HEK293 (cell line): ENCODE measurements around the gene CCDC175.

Experiments used
- CTCF ChIP-seq: fragments of 450-650 bp; formaldehyde crosslinking; IDR thresholded peaks from 2 replicates; pipeline ENCODE4 v1.5.1; 2016; ENCODE audit warnings: missing biosample characterization, missing genetic modification characterization
- GLIS2 ChIP-seq: fragments of 450-650 bp; formaldehyde crosslinking; IDR thresholded peaks from 2 replicates; pipeline ENCODE4 v1.5.1; 2016; ENCODE audit warnings: missing biosample characterization, missing genetic modification characterization
- REST ChIP-seq: fragments of 450-650 bp; formaldehyde crosslinking; IDR thresholded peaks from 2 replicates; pipeline ENCODE4 v1.5.1; 2016; ENCODE audit warnings: missing biosample characterization, missing genetic modification characterization
- SALL2 ChIP-seq: fragments of 450-650 bp; formaldehyde crosslinking; IDR thresholded peaks from 2 replicates; pipeline ENCODE4 v1.5.0; 2017; ENCODE audit warnings: missing biosample characterization, mild to moderate bottlenecking, missing genetic modification characterization, borderline replicate concordance
- ZNF121 ChIP-seq: fragments of 450-650 bp; formaldehyde crosslinking; IDR thresholded peaks from 2 replicates; pipeline ENCODE4 v1.5.1; 2016; ENCODE audit warnings: missing biosample characterization, missing genetic modification characterization
- ZNF274 ChIP-seq, 2 experiments: fragments of 200-500 bp in 1 of 2; fragments of 450-650 bp in 1 of 2; sonication (Bioruptor generic) in 1 of 2; formaldehyde crosslinking in 1 of 2; IDR thresholded peaks; 2 replicates each; pipeline versions ENCODE4 v1.5.1 to v1.6.1; 2014 to 2016; ENCODE audit warnings: borderline replicate concordance in 1 of 2, inconsistent platforms in 1 of 2, low read length in 1 of 2, missing biosample characterization in 1 of 2, missing genetic modification characterization in 1 of 2
- ZNF350 ChIP-seq: fragments of 450-650 bp; formaldehyde crosslinking; IDR thresholded peaks from 2 replicates; pipeline ENCODE4 v1.5.0; 2017; ENCODE audit warnings: missing biosample characterization, mild to moderate bottlenecking, missing genetic modification characterization
- ZNF362 ChIP-seq: fragments of 450-650 bp; formaldehyde crosslinking; IDR thresholded peaks from 2 replicates; pipeline ENCODE4 v1.5.1; 2016; ENCODE audit warnings: missing biosample characterization, missing genetic modification characterization
- ZNF426 ChIP-seq: fragments of 450-650 bp; formaldehyde crosslinking; IDR thresholded peaks from 2 replicates; pipeline ENCODE4 v1.5.1; 2017; ENCODE audit warnings: missing biosample characterization, missing genetic modification characterization, mild to moderate bottlenecking, inconsistent platforms, moderate library complexity
- ZNF48 ChIP-seq: fragments of 450-650 bp; formaldehyde crosslinking; IDR thresholded peaks from 2 replicates; pipeline ENCODE4 v1.5.1; 2016; ENCODE audit warnings: missing biosample characterization, missing genetic modification characterization
- ZNF501 ChIP-seq: fragments of 450-650 bp; formaldehyde crosslinking; IDR thresholded peaks from 2 replicates; pipeline ENCODE4 v1.5.1; 2016; ENCODE audit warnings: missing biosample characterization, missing genetic modification characterization
- TF ChIP-seq, protein P1 (sequence below): fragments of 450-650 bp; formaldehyde crosslinking; IDR thresholded peaks from 2 replicates; pipeline ENCODE4 v1.5.1; 2017; ENCODE audit warnings: missing biosample characterization, mild to moderate bottlenecking, missing genetic modification characterization, moderate library complexity

DNA sequence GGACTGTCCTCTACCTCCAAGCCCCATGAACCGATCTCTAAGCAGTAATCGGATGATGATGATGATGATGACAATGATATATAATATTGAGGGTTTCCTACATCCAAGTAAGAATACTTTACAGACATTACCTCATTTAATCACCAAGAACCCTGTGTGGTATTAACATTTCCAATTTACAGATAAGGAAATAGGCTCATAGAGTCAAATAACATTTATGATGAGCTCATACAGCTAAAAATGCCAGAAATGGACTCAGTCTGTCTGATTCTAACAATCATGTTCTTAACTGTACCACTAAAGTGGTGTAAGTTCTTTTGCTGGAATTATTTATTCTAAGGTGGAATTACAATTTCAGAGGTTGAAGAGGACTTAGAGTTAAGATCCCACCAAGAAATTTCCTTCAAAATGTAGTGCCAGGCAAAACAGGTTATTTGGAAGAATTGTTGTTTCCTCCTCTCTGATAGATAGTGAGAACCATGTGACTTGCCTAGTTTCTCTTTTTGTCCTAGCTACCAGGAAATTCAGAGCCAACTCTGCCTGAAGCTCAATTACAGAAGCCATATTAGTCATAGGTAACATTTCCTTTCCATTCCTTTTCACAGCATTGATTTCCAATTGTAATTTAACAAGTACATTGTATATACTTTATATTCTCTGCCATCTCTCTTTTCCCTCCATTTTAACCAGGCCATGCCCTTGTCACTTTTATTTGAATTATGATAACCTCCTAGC, 23.8 kb upstream of the CCDC175 start:
- TF ChIP-seq ZNF501 (tag by site-specific recombination), result no peak
- no peak for TF ChIP-seq CTCF
- TF ChIP-seq ZNF121 (tag by site-specific recombination), result no peak
- no peak for TF ChIP-seq SALL2 (tag by site-specific recombination)
- no peak for TF ChIP-seq ZNF274 (IDR thresholded peaks at IDR 0.05; ENCODE audit: low read length)
- TF ChIP-seq ZNF274 (tag by site-specific recombination; IDR thresholded peaks at IDR 0.05; ENCODE audit: borderline replicate concordance), result no peak
- no peak for TF ChIP-seq ZNF48 (tag by site-specific recombination)
- TF ChIP-seq, protein P1, sequence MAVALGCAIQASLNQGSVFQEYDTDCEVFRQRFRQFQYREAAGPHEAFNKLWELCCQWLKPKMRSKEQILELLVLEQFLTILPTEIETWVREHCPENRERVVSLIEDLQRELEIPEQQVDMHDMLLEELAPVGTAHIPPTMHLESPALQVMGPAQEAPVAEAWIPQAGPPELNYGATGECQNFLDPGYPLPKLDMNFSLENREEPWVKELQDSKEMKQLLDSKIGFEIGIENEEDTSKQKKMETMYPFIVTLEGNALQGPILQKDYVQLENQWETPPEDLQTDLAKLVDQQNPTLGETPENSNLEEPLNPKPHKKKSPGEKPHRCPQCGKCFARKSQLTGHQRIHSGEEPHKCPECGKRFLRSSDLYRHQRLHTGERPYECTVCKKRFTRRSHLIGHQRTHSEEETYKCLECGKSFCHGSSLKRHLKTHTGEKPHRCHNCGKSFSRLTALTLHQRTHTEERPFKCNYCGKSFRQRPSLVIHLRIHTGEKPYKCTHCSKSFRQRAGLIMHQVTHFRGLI (tag by site-specific recombination), result no peak
- no peak for TF ChIP-seq REST (tag by site-specific recombination)
- TF ChIP-seq ZNF362, result no peak
- TF ChIP-seq ZNF426 (tag by site-specific recombination), result no peak
- TF ChIP-seq ZNF350 (tag by site-specific recombination), result no peak
- TF ChIP-seq GLIS2, result no peak
